GM23338 (cell line): Measurements from ENCODE around the gene ARHGEF25. TPM values are rescaled to one million over a fixed set of nuclear protein-coding genes. Genes with fewer than 3 reads are reported as not detected.

Source experiments
- ATAC-seq: fragments of 200-7000 bp; cut with Tn5 transposase; 3 replicates; pipeline ENCODE4 v1.9.1; 2020
- DNase-seq: peaks from one replicate; pipeline ENCODE4 v3.0.0-alpha.2; 2015; ENCODE audit warnings: low spot score
- H2AFZ ChIP-seq: fragments of 200-600 bp; sonication (generic); 2 replicates; pipeline ENCODE4 v1.8.0; 2016; ENCODE audit warnings: antibody characterized with exemption, mild to moderate bottlenecking, moderate library complexity
- H3F3A ChIP-seq: fragments of 200-600 bp; sonication (generic); replicated peaks from 2 replicates; pipeline ENCODE4 v1.8.0; 2017; ENCODE audit warnings: antibody characterized with exemption, mixed run types, low read depth
- H3K27ac ChIP-seq: fragments of 200-600 bp; sonication (generic); 2 replicates; pipeline ENCODE4 v1.6.1; 2016; ENCODE audit warnings: low read depth
- H3K27me3 ChIP-seq: fragments of 200-600 bp; sonication (generic); 2 replicates; pipeline ENCODE4 v1.8.0; 2016; ENCODE audit warnings: mild to moderate bottlenecking, mixed run types, moderate library complexity; ENCODE audit not compliant: insufficient read depth
- H3K36me3 ChIP-seq: fragments of 200-600 bp; sonication (generic); 2 replicates; pipeline ENCODE4 v1.8.0; 2016; ENCODE audit warnings: mild to moderate bottlenecking; ENCODE audit not compliant: insufficient read depth
- H3K4me1 ChIP-seq: fragments of 200-600 bp; sonication (generic); 2 replicates; pipeline ENCODE4 v1.8.0; 2016; ENCODE audit warnings: mild to moderate bottlenecking, moderate library complexity; ENCODE audit not compliant: insufficient read depth
- H3K4me2 ChIP-seq: fragments of 200-600 bp; sonication (generic); 2 replicates; pipeline ENCODE4 v1.7.1; 2017; ENCODE audit warnings: mixed run types
- H3K4me3 ChIP-seq: fragments of 200-600 bp; sonication (generic); 2 replicates; pipeline ENCODE4 v1.6.1; 2016; ENCODE audit warnings: mixed run types
- H3K79me2 ChIP-seq: fragments of 200-600 bp; sonication (generic); replicated peaks from 2 replicates; pipeline ENCODE4 v1.8.0; 2017; ENCODE audit warnings: mild to moderate bottlenecking; ENCODE audit not compliant: insufficient read depth
- H3K9me2 ChIP-seq: fragments of 200-600 bp; sonication (generic); 2 replicates; pipeline ENCODE4 v1.8.0; 2017; ENCODE audit not compliant: insufficient read depth
- H4K20me1 ChIP-seq: fragments of 200-600 bp; sonication (generic); replicated peaks from 2 replicates; pipeline ENCODE4 v1.8.0; 2017; ENCODE audit warnings: mild to moderate bottlenecking; ENCODE audit not compliant: insufficient read depth
- H3K27ac Mint-ChIP-seq: 2 replicates; pipeline ENCODE4 v1.8.0; 2020; ENCODE audit warnings: inconsistent platforms, mild to moderate bottlenecking, moderate library complexity, mixed read lengths
- H3K27me3 Mint-ChIP-seq: 3 replicates; pipeline ENCODE4 v1.8.0; 2022; ENCODE audit warnings: low read depth, mild to moderate bottlenecking, moderate library complexity, mixed read lengths, inconsistent platforms; ENCODE audit not compliant: insufficient read depth, poor library complexity
- H3K36me3 Mint-ChIP-seq: 3 replicates; pipeline ENCODE4 v1.8.0; 2021; ENCODE audit warnings: low read depth, mild to moderate bottlenecking, inconsistent platforms, moderate library complexity, mixed read lengths
- H3K4me1 Mint-ChIP-seq: 3 replicates; pipeline ENCODE4 v1.8.0; 2020; ENCODE audit warnings: mild to moderate bottlenecking, inconsistent platforms, mixed read lengths
- H3K4me3 Mint-ChIP-seq: 3 replicates; pipeline ENCODE4 v1.8.0; 2021; ENCODE audit warnings: moderate library complexity, mild to moderate bottlenecking, inconsistent platforms, mixed read lengths
- H3K9me3 Mint-ChIP-seq: 3 replicates; pipeline ENCODE4 v1.8.0; 2020; ENCODE audit warnings: moderate library complexity, mild to moderate bottlenecking, inconsistent platforms, mixed read lengths
- CREB1 ChIP-seq: fragments of 250-450 bp; sonication (Bioruptor Pico); IDR thresholded peaks from 2 replicates; pipeline ENCODE4 v1.5.0; 2020; ENCODE audit warnings: low read depth, mild to moderate bottlenecking, moderate library complexity
- EZH2 ChIP-seq: fragments of 200-600 bp; sonication (generic); IDR thresholded peaks from one replicate; pipeline ENCODE4 v1.8.0; 2017; ENCODE audit warnings: antibody characterized with exemption, mild to moderate bottlenecking, low read depth; ENCODE audit not compliant: unreplicated experiment
- EZH2phosphoT487 ChIP-seq: fragments of 200-600 bp; sonication (generic); IDR thresholded peaks from one replicate; pipeline ENCODE4 v1.8.1; 2018; ENCODE audit warnings: antibody characterized with exemption; ENCODE audit not compliant: unreplicated experiment
- JUNB ChIP-seq: IDR thresholded peaks from one replicate; pipeline ENCODE4 v1.6.1; 2016; ENCODE audit warnings: antibody characterized with exemption; ENCODE audit not compliant: unreplicated experiment
- NANOG ChIP-seq: IDR thresholded peaks from 2 replicates; pipeline ENCODE4 v1.6.1; 2016; ENCODE audit warnings: antibody characterized with exemption, borderline replicate concordance
- POLR2AphosphoS5 ChIP-seq: IDR thresholded peaks from 2 replicates; pipeline ENCODE4 v1.6.1; 2016; ENCODE audit warnings: antibody characterized with exemption, low read depth
- STAT1 ChIP-seq: IDR thresholded peaks from one replicate; pipeline ENCODE4 v1.6.1; 2016; ENCODE audit warnings: antibody characterized with exemption; ENCODE audit not compliant: unreplicated experiment
- ZNF114 ChIP-seq: fragments of 250-450 bp; sonication (Bioruptor Pico); IDR thresholded peaks from 2 replicates; pipeline ENCODE4 v1.5.0; 2020; ENCODE audit warnings: mild to moderate bottlenecking, moderate library complexity
- ZNF331 ChIP-seq: fragments of 250-450 bp; sonication (Bioruptor Pico); IDR thresholded peaks from 2 replicates; pipeline ENCODE4 v1.5.0; 2020; ENCODE audit warnings: low read depth, mild to moderate bottlenecking, moderate library complexity
- polyA plus RNA-seq: library from polyadenylated mRNA; unstranded; fragments of >200 nt; fragmentation: Nextera tagmentation; extraction: Ambion mirVana; gene quantifications from 2 replicates; pipeline ENCODE4 v1.2.1, GENCODE V29; 2016
- total RNA-seq: library from RNA; depleted of rRNA; stranded (reverse); fragments of >200 nt; shearing (Covaris generic); gene quantifications from 2 replicates; pipeline ENCODE4 v1.2.3, GENCODE V29; 2014
- TF ChIP-seq, protein P1 (sequence below): fragments of 250-450 bp; sonication (Bioruptor Pico); IDR thresholded peaks from 2 replicates; pipeline ENCODE4 v1.5.0; 2020; ENCODE audit warnings: mild to moderate bottlenecking, moderate library complexity
- TF ChIP-seq, protein P2 (sequence below): IDR thresholded peaks from 2 replicates; pipeline ENCODE4 v1.6.1; 2016; ENCODE audit warnings: antibody characterized with exemption
- TF ChIP-seq, protein P3 (sequence below): IDR thresholded peaks from one replicate; pipeline ENCODE4 v1.6.1; 2018; ENCODE audit warnings: antibody characterized with exemption; ENCODE audit not compliant: unreplicated experiment
- TF ChIP-seq, protein P4 (sequence below), 2 experiments: fragments of 200-600 bp in 1 of 2; sonication (generic) in 1 of 2; conservative IDR thresholded peaks; 2 replicates each; pipeline versions ENCODE4 v1.5.1 to v1.6.1; 2016 to 2017; ENCODE audit warnings: antibody characterized with exemption in 2 of 2, low read depth in 2 of 2, mild to moderate bottlenecking in 2 of 2, moderate library complexity in 1 of 2

Gene ARHGEF25
- total and polyA plus RNA-seq, 2 experiments from 2014 or later: 0.53 to 10.2 TPM

DNA sequence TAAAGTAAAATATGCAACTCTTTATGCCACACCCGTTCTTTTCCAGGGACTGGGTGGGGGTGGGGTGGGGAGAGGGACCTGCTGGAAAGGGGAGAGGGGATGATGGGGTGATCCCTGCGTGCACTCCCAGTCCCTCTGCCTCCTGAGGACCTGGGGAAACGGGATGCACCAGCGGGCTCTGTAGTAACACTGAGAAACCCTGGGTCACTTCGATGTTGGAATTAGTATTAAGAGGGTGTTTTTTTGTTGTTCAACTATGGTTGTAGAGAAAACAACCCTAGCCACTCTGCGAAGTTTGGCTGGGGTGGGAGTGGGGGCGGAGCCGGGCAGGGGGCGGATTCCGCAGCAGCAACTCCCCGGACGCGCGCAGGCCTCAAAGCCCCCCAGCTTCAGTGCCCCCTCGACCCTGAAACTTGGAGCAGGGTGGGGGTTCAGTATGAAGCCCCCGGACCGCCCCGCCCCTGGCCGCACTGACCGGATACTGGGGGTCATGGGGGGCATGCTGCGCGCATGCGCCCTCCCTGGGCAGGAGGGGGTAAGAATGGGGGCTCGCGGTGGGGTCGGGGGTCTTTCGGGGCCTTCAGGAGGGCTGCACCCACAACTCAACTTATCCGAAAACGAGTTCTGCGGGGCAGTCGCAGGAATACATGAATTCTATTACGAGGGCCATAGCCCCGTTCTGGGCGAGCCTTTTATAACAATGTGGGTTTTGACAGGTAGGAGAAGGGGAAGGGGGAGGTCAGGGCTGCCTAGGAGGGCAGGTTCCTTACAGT lies 1.3 kb upstream of the ARHGEF25 start:
- H3K4me3 ChIP-seq: peak overlapping the region; percentile 86

More for the DNA sequence above, 1.3 kb upstream of the ARHGEF25 start:
- peak; percentile 10 for ATAC-seq
- Histone ChIP-seq H3K79me2 (peaks cover 12% of the 10 kb centered on the region), H3K27me3 (peaks cover 60% of the 10 kb centered on the region), H3K36me3 (peaks cover 4% of the 10 kb centered on the region; the same call in 1 of the 2 replicates), H3K9me2 (no peaks in the 10 kb centered on the region), H3K4me1 (peaks cover 39% of the 10 kb centered on the region), H3F3A (peaks cover 6% of the 10 kb centered on the region; the same call in 1 of the 2 replicates), H3K27ac (no peak overlapping the region), H3K4me2 (peak overlapping the region; percentile 97), H4K20me1 (no peaks in the 10 kb centered on the region; the same call in 1 of the 2 replicates), H2AFZ (peak overlapping the region; percentile 97)
- peaks cover 54% of the 10 kb centered on the region for H3K27me3 Mint-ChIP-seq
- H3K4me3 Mint-ChIP-seq: peak overlapping the region; percentile 88
- peak; percentile 68 for DNase-seq
- H3K36me3 Mint-ChIP-seq: peaks cover 25% of the 10 kb centered on the region
- TF ChIP-seq STAT1 (no peak), EZH2phosphoT487 (no peak), ZNF331 (CRISPR knock-in tag) (no peak), NANOG (no peak), ZNF114 (no peak), CREB1 (no peak), POLR2AphosphoS5 (no peak), EZH2 (no peak), JUNB (no peak)
- TF ChIP-seq, protein P1, sequence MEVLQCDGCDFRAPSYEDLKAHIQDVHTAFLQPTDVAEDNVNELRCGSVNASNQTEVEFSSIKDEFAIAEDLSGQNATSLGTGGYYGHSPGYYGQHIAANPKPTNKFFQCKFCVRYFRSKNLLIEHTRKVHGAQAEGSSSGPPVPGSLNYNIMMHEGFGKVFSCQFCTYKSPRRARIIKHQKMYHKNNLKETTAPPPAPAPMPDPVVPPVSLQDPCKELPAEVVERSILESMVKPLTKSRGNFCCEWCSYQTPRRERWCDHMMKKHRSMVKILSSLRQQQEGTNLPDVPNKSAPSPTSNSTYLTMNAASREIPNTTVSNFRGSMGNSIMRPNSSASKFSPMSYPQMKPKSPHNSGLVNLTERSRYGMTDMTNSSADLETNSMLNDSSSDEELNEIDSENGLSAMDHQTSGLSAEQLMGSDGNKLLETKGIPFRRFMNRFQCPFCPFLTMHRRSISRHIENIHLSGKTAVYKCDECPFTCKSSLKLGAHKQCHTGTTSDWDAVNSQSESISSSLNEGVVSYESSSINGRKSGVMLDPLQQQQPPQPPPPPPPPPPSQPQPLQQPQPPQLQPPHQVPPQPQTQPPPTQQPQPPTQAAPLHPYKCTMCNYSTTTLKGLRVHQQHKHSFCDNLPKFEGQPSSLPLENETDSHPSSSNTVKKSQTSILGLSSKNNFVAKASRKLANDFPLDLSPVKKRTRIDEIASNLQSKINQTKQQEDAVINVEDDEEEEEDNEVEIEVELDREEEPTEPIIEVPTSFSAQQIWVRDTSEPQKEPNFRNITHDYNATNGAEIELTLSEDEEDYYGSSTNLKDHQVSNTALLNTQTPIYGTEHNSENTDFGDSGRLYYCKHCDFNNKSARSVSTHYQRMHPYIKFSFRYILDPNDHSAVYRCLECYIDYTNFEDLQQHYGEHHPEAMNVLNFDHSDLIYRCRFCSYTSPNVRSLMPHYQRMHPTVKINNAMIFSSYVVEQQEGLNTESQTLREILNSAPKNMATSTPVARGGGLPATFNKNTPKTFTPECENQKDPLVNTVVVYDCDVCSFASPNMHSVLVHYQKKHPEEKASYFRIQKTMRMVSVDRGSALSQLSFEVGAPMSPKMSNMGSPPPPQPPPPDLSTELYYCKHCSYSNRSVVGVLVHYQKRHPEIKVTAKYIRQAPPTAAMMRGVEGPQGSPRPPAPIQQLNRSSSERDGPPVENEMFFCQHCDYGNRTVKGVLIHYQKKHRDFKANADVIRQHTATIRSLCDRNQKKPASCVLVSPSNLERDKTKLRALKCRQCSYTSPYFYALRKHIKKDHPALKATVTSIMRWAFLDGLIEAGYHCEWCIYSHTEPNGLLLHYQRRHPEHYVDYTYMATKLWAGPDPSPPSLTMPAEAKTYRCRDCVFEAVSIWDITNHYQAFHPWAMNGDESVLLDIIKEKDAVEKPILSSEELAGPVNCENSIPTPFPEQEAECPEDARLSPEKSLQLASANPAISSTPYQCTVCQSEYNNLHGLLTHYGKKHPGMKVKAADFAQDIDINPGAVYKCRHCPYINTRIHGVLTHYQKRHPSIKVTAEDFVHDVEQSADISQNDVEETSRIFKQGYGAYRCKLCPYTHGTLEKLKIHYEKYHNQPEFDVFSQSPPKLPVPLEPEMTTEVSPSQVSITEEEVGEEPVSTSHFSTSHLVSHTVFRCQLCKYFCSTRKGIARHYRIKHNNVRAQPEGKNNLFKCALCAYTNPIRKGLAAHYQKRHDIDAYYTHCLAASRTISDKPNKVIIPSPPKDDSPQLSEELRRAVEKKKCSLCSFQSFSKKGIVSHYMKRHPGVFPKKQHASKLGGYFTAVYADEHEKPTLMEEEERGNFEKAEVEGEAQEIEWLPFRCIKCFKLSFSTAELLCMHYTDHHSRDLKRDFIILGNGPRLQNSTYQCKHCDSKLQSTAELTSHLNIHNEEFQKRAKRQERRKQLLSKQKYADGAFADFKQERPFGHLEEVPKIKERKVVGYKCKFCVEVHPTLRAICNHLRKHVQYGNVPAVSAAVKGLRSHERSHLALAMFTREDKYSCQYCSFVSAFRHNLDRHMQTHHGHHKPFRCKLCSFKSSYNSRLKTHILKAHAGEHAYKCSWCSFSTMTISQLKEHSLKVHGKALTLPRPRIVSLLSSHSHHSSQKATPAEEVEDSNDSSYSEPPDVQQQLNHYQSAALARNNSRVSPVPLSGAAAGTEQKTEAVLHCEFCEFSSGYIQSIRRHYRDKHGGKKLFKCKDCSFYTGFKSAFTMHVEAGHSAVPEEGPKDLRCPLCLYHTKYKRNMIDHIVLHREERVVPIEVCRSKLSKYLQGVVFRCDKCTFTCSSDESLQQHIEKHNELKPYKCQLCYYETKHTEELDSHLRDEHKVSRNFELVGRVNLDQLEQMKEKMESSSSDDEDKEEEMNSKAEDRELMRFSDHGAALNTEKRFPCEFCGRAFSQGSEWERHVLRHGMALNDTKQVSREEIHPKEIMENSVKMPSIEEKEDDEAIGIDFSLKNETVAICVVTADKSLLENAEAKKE (CRISPR knock-in tag): no peak
- TF ChIP-seq, protein P2, sequence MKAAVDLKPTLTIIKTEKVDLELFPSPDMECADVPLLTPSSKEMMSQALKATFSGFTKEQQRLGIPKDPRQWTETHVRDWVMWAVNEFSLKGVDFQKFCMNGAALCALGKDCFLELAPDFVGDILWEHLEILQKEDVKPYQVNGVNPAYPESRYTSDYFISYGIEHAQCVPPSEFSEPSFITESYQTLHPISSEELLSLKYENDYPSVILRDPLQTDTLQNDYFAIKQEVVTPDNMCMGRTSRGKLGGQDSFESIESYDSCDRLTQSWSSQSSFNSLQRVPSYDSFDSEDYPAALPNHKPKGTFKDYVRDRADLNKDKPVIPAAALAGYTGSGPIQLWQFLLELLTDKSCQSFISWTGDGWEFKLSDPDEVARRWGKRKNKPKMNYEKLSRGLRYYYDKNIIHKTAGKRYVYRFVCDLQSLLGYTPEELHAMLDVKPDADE: no peak
- TF ChIP-seq, protein P3, sequence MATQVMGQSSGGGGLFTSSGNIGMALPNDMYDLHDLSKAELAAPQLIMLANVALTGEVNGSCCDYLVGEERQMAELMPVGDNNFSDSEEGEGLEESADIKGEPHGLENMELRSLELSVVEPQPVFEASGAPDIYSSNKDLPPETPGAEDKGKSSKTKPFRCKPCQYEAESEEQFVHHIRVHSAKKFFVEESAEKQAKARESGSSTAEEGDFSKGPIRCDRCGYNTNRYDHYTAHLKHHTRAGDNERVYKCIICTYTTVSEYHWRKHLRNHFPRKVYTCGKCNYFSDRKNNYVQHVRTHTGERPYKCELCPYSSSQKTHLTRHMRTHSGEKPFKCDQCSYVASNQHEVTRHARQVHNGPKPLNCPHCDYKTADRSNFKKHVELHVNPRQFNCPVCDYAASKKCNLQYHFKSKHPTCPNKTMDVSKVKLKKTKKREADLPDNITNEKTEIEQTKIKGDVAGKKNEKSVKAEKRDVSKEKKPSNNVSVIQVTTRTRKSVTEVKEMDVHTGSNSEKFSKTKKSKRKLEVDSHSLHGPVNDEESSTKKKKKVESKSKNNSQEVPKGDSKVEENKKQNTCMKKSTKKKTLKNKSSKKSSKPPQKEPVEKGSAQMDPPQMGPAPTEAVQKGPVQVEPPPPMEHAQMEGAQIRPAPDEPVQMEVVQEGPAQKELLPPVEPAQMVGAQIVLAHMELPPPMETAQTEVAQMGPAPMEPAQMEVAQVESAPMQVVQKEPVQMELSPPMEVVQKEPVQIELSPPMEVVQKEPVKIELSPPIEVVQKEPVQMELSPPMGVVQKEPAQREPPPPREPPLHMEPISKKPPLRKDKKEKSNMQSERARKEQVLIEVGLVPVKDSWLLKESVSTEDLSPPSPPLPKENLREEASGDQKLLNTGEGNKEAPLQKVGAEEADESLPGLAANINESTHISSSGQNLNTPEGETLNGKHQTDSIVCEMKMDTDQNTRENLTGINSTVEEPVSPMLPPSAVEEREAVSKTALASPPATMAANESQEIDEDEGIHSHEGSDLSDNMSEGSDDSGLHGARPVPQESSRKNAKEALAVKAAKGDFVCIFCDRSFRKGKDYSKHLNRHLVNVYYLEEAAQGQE: no peak
- TF ChIP-seq, protein P4, sequence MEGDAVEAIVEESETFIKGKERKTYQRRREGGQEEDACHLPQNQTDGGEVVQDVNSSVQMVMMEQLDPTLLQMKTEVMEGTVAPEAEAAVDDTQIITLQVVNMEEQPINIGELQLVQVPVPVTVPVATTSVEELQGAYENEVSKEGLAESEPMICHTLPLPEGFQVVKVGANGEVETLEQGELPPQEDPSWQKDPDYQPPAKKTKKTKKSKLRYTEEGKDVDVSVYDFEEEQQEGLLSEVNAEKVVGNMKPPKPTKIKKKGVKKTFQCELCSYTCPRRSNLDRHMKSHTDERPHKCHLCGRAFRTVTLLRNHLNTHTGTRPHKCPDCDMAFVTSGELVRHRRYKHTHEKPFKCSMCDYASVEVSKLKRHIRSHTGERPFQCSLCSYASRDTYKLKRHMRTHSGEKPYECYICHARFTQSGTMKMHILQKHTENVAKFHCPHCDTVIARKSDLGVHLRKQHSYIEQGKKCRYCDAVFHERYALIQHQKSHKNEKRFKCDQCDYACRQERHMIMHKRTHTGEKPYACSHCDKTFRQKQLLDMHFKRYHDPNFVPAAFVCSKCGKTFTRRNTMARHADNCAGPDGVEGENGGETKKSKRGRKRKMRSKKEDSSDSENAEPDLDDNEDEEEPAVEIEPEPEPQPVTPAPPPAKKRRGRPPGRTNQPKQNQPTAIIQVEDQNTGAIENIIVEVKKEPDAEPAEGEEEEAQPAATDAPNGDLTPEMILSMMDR (conservative IDR thresholded peaks at IDR 0.05; ENCODE audit: low read depth in 2 of 2): no peak
- no peak overlapping the region for H3K27ac Mint-ChIP-seq
- peaks cover 54% of the 10 kb centered on the region for H3K4me1 Mint-ChIP-seq
- H3K9me3 Mint-ChIP-seq: no peaks in the 10 kb centered on the region
